ENCODE results near the gene PPARD. TPM values are rescaled to one million over a fixed set of nuclear protein-coding genes. Genes with fewer than 3 reads are reported as not detected.

Gene PPARD
- total and polyA plus RNA-seq, 2 of the 13 experiments (the other 11 are each of a cell fraction or from before 2014, with no cell fraction given) = 6.1 to 13.3 TPM

DNA sequence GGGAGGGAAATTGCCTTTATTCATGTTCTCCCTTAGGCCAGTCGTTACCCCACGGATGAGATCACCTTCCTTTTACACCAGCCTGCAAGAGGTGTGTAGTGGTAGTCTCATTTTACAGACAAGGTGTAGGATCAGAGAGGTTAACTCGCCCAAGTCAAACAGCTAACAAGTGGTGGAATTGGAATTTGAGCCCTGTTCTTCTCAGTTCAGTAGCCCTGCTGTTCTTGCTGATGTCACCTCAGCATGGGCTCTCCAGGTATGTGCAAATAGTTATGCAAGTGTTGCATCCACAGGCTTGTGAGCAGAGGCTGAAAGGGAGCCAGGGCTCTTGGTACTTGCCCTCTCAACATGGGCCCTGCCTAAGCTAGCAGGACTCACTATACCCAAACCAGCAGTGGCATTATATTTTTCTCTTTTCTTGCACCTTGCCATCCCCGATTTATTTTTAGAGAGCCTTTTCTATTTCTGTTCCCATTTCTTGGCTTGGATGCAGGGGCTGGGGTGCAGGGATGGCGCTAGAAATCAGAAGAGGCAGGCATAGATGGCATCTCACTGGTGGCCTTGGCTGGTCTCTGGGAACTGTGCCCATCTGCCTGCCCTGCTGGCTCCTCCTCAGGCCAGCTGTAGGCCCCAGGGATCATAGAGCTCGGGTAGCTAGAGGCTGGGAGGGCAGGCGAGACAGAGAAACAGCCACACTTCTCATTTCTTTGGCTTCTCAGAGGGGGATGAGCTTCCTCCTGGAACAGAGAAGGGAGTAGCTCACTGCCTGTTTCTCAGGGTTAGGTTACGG is 18.2 kb downstream of the PPARD start (continued):
- peak; percentile 55; the same call in 1 of the 2 replicates for TF ChIP-seq ZNF350 (CRISPR knock-in tag; IDR thresholded peaks at IDR 0.05; ENCODE audit: borderline replicate concordance, low read depth)
- TF ChIP-seq ZNF598 (CRISPR knock-in tag; IDR thresholded peaks at IDR 0.05; ENCODE audit: borderline replicate concordance) = peak; percentile 66
- no peak for TF ChIP-seq ZNF616 (CRISPR knock-in tag; IDR thresholded peaks at IDR 0.05; ENCODE audit: low read depth)
- no peak for TF ChIP-seq ZNF251 (CRISPR knock-in tag; IDR thresholded peaks at IDR 0.05)
- no peak for TF ChIP-seq ZNF496 (CRISPR knock-in tag; IDR thresholded peaks at IDR 0.05; ENCODE audit: insufficient replicate concordance)
- TF ChIP-seq SOX6 (IDR thresholded peaks at IDR 0.05) = no peak
- TF ChIP-seq SOX6 (CRISPR knock-in tag; IDR thresholded peaks at IDR 0.05) = peak; percentile 88
- peak; percentile 78 for TF ChIP-seq XRCC5 (optimal IDR thresholded peaks at IDR 0.05; ENCODE audit: low read length)
- peak; percentile 18 to 76; a peak in 2 of 4 replicates for TF ChIP-seq EP300 (IDR thresholded peaks at IDR 0.05; ENCODE audit: low read depth in 2 of 2, low read length in 2 of 2)
- TF ChIP-seq EP300 (CRISPR knock-in tag; IDR thresholded peaks at IDR 0.05; ENCODE audit: borderline replicate concordance) = peak; percentile 74
- peak; percentile 32; the same call in 1 of the 2 replicates for TF ChIP-seq NR2F6 (IDR thresholded peaks at IDR 0.05)
- TF ChIP-seq NR2F6 (CRISPR knock-in tag; IDR thresholded peaks at IDR 0.05) = peak; percentile 75; the same call in 1 of the 2 replicates
- TF ChIP-seq ZNF12 (CRISPR knock-in tag; IDR thresholded peaks at IDR 0.05) = peak; percentile 84; the same call in 1 of the 2 replicates
- TF ChIP-seq, protein P1, sequence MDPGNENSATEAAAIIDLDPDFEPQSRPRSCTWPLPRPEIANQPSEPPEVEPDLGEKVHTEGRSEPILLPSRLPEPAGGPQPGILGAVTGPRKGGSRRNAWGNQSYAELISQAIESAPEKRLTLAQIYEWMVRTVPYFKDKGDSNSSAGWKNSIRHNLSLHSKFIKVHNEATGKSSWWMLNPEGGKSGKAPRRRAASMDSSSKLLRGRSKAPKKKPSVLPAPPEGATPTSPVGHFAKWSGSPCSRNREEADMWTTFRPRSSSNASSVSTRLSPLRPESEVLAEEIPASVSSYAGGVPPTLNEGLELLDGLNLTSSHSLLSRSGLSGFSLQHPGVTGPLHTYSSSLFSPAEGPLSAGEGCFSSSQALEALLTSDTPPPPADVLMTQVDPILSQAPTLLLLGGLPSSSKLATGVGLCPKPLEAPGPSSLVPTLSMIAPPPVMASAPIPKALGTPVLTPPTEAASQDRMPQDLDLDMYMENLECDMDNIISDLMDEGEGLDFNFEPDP (CRISPR knock-in tag; conservative IDR thresholded peaks at IDR 0.05) = no peak
- TF ChIP-seq SIX1 (CRISPR knock-in tag; IDR thresholded peaks at IDR 0.05; ENCODE audit: borderline replicate concordance) = peak; percentile 92
- TF ChIP-seq SETDB1 (CRISPR knock-in tag; IDR thresholded peaks at IDR 0.05; ENCODE audit: borderline replicate concordance) = no peak
- TF ChIP-seq SALL2 (CRISPR knock-in tag; IDR thresholded peaks at IDR 0.05) = peak; percentile 77; the same call in 1 of the 2 replicates
- TF ChIP-seq ZNF549 (CRISPR knock-in tag; IDR thresholded peaks at IDR 0.05) = no peak
- TF ChIP-seq FIP1L1 (IDR thresholded peaks at IDR 0.05; ENCODE audit: borderline replicate concordance, insufficient read depth, low read depth, low read length) = 0 out of 2 replicates have a peak, but pooled peaks have one; percentile 6
- TF ChIP-seq, protein P2, sequence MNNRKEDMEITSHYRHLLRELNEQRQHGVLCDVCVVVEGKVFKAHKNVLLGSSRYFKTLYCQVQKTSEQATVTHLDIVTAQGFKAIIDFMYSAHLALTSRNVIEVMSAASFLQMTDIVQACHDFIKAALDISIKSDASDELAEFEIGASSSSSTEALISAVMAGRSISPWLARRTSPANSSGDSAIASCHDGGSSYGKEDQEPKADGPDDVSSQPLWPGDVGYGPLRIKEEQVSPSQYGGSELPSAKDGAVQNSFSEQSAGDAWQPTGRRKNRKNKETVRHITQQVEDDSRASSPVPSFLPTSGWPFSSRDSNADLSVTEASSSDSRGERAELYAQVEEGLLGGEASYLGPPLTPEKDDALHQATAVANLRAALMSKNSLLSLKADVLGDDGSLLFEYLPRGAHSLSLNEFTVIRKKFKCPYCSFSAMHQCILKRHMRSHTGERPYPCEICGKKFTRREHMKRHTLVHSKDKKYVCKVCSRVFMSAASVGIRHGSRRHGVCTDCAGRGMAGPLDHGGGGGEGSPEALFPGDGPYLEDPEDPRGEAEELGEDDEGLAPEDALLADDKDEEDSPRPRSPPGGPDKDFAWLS (CRISPR knock-in tag; IDR thresholded peaks at IDR 0.05; ENCODE audit: borderline replicate concordance) = no peak
- TF ChIP-seq NFATC3 (CRISPR knock-in tag; IDR thresholded peaks at IDR 0.05) = peak; percentile 62; the same call in 1 of the 2 replicates
- no peak for TF ChIP-seq ZNF138 (CRISPR knock-in tag; IDR thresholded peaks at IDR 0.05; ENCODE audit: low read depth)
- TF ChIP-seq RORA (CRISPR knock-in tag; IDR thresholded peaks at IDR 0.05) = no peak
- peak; percentile 61; the same call in 1 of the 2 replicates for TF ChIP-seq ZNF629 (CRISPR knock-in tag; conservative IDR thresholded peaks at IDR 0.05)
- no peak for TF ChIP-seq ONECUT2 (CRISPR knock-in tag; IDR thresholded peaks at IDR 0.05)
- no peak for TF ChIP-seq FLYWCH1 (CRISPR knock-in tag; IDR thresholded peaks at IDR 0.05)
- TF ChIP-seq ZNF264 (CRISPR knock-in tag; IDR thresholded peaks at IDR 0.05) = peak; percentile 91
- peak; percentile 46; the same call in 1 of the 2 replicates for TF ChIP-seq KDM2A (CRISPR knock-in tag; IDR thresholded peaks at IDR 0.05; ENCODE audit: borderline replicate concordance, low read depth)

Measured in HepG2 (cell line).